IMR-90 (cell line): ENCODE results near the gene CDYL2. TPM values are rescaled to one million over a fixed set of nuclear protein-coding genes. Genes with fewer than 3 reads are reported as not detected.

Experiments
- ATAC-seq: fragments of 200-7000 bp; cut with Tn5 transposase; 2 replicates; pipeline ENCODE4 v1.9.1; 2020; ENCODE audit warnings: low read depth, mild to moderate bottlenecking, moderate library complexity
- BruUV-seq: library from RNA; stranded (reverse); fragments of 400-500 nt; replicated peaks from 2 replicates; lab custom pipeline; 2021; lab: Mats Ljungman, UMichigan
- CTCF ChIA-PET: fragments of 300-600 bp; formaldehyde crosslinking; extraction: SDS; loops from one replicate; lab custom pipeline; 2021; ENCODE audit warnings: antibody characterized with exemption; lab: Yijun Ruan, JAX
- POLR2A ChIA-PET: fragments of 300-600 bp; sonication (Branson Sonifier 250); formaldehyde crosslinking; loops from one replicate; lab custom pipeline; 2022; ENCODE audit warnings: antibody characterized with exemption; ENCODE audit not compliant: unreplicated experiment; lab: Charles Lee
- DNase-seq: peaks from one replicate; pipeline ENCODE4 v3.0.0; 2013
- H2AFZ ChIP-seq: replicated peaks from 2 replicates; pipeline ENCODE3; 2013; ENCODE audit warnings: low read length, mild to moderate bottlenecking; ENCODE audit not compliant: poor library complexity
- H2AK5ac ChIP-seq: 2 replicates; pipeline ENCODE4 v1.6.1; 2013; ENCODE audit warnings: low read depth, low read length, inconsistent platforms
- H2AK9ac ChIP-seq: replicated peaks from 2 replicates; pipeline ENCODE3; 2013; ENCODE audit warnings: mild to moderate bottlenecking, low read depth, low read length, moderate library complexity; ENCODE audit not compliant: poor library complexity
- H2BK120ac ChIP-seq: 2 replicates; pipeline ENCODE4 v1.6.1; 2013; ENCODE audit warnings: low read depth, low read length, inconsistent platforms
- H2BK15ac ChIP-seq: 3 replicates; pipeline ENCODE4 v1.6.1; 2013; ENCODE audit warnings: low read depth, low read length, inconsistent platforms
- H2BK20ac ChIP-seq: 2 replicates; pipeline ENCODE4 v1.6.1; 2013; ENCODE audit warnings: low read depth, mild to moderate bottlenecking, inconsistent platforms, low read length, moderate library complexity
- H2BK5ac ChIP-seq: 2 replicates; pipeline ENCODE4 v1.6.1; 2013; ENCODE audit warnings: mild to moderate bottlenecking, low read depth, low read length, inconsistent platforms; ENCODE audit not compliant: poor library complexity, severe bottlenecking
- H3K14ac ChIP-seq: replicated peaks from 2 replicates; pipeline ENCODE4 v1.6.1; 2013; ENCODE audit warnings: low read depth, low read length, inconsistent platforms
- H3K18ac ChIP-seq: 2 replicates; pipeline ENCODE4 v1.6.1; 2013; ENCODE audit warnings: low read depth, low read length, control low read depth
- H3K23ac ChIP-seq: 2 replicates; pipeline ENCODE4 v1.6.1; 2013; ENCODE audit warnings: low read depth, low read length, inconsistent platforms
- H3K27ac ChIP-seq: 2 replicates; pipeline ENCODE4 v1.5.1; 2013; ENCODE audit warnings: mild to moderate bottlenecking, control low read depth, low read length; ENCODE audit not compliant: insufficient read depth
- H3K27me3 ChIP-seq: 2 replicates; pipeline ENCODE4 v1.6.1; 2013; ENCODE audit warnings: low read length; ENCODE audit not compliant: control insufficient read depth, insufficient read depth
- H3K36me3 ChIP-seq: 2 replicates; pipeline ENCODE4 v1.6.1; 2013; ENCODE audit warnings: low read length, mixed read lengths; ENCODE audit not compliant: control insufficient read depth, insufficient read depth
- H3K4ac ChIP-seq: 2 replicates; pipeline ENCODE4 v1.6.1; 2013; ENCODE audit warnings: low read depth, low read length, inconsistent platforms
- H3K4me1 ChIP-seq: 2 replicates; pipeline ENCODE4 v1.6.1; 2013; ENCODE audit warnings: low read length, mixed read lengths; ENCODE audit not compliant: control insufficient read depth, insufficient read depth
- H3K4me2 ChIP-seq: 2 replicates; pipeline ENCODE4 v1.6.1; 2013; ENCODE audit warnings: low read depth, mild to moderate bottlenecking, control low read depth, low read length, moderate library complexity
- H3K4me3 ChIP-seq: 2 replicates; pipeline ENCODE4 v1.5.1; 2013; ENCODE audit warnings: low read depth, mild to moderate bottlenecking, control low read depth, low read length, moderate library complexity; ENCODE audit not compliant: insufficient read depth
- H3K56ac ChIP-seq: 2 replicates; pipeline ENCODE4 v1.6.1; 2013; ENCODE audit warnings: low read length, inconsistent platforms; ENCODE audit not compliant: insufficient read depth; ENCODE audit errors: extremely low read depth
- H3K79me1 ChIP-seq, 2 experiments: 2 replicates each; pipeline ENCODE4 v1.6.1; 2013; ENCODE audit warnings: low read length in 2 of 2, inconsistent platforms in 1 of 2, low read depth in 1 of 2
- H3K9ac ChIP-seq: 2 replicates; pipeline ENCODE4 v1.6.1; 2013; ENCODE audit warnings: low read depth, low read length, control low read depth
- H3K9me1 ChIP-seq: 2 replicates; pipeline ENCODE4 v1.6.1; 2013; ENCODE audit warnings: low read length, inconsistent platforms; ENCODE audit not compliant: insufficient read depth
- H3K9me3 ChIP-seq: 2 replicates; pipeline ENCODE4 v1.6.1; 2013; ENCODE audit warnings: low read length; ENCODE audit not compliant: control insufficient read depth, insufficient read depth
- H4K20me1 ChIP-seq: 2 replicates; pipeline ENCODE4 v1.6.1; 2013; ENCODE audit warnings: low read length, inconsistent platforms; ENCODE audit not compliant: insufficient read depth
- H4K5ac ChIP-seq: 2 replicates; pipeline ENCODE4 v1.6.1; 2013; ENCODE audit warnings: mild to moderate bottlenecking, low read depth, low read length, control low read depth
- H4K8ac ChIP-seq, 2 experiments: 2 replicates each; pipeline ENCODE4 v1.6.1; 2013; ENCODE audit warnings: low read depth in 2 of 2, low read length in 2 of 2, control low read depth in 1 of 2, inconsistent platforms in 1 of 2
- H4K91ac ChIP-seq: 2 replicates; pipeline ENCODE4 v1.6.1; 2013; ENCODE audit warnings: low read depth, low read length, inconsistent platforms; ENCODE audit not compliant: insufficient read depth
- CTCF ChIP-seq: conservative IDR thresholded peaks from 2 replicates; pipeline ENCODE4 v1.5.1; 2012; ENCODE audit warnings: mild to moderate bottlenecking, low read depth, low read length, improper control_type of control experiment
- FOS ChIP-seq: fragments of 150-350 bp; IDR thresholded peaks from 2 replicates; pipeline ENCODE4 v1.6.1; 2016; ENCODE audit warnings: low read depth, low read length
- MAZ ChIP-seq: IDR thresholded peaks from 2 replicates; pipeline ENCODE4 v1.6.1; 2012; ENCODE audit warnings: low read depth, mild to moderate bottlenecking, low read length, improper control_type of control experiment, moderate library complexity, borderline replicate concordance
- USF2 ChIP-seq: fragments of 150-350 bp; IDR thresholded peaks from 2 replicates; pipeline ENCODE4 v1.6.1; 2017; ENCODE audit warnings: mild to moderate bottlenecking, antibody characterized with exemption, low read length, low read depth
- WGBS, 2 experiments: methylation state at CpG; one replicate each; pipeline versions ENCODE4 v1.1.5 to v1.1.7; 2013; ENCODE audit warnings: missing lambda C conversion rate in 2 of 2; ENCODE audit not compliant: insufficient read length in 1 of 2; ENCODE audit errors: extremely low coverage in 2 of 2; 5-methylcytosine and 5-hydroxymethylcytosine counted together
- dilution Hi-C: fragments of 300-500 bp; cut with HindIII; formaldehyde crosslinking; loops from one replicate; pipeline ENCODE4 v1.14.3; 2018; ENCODE audit warnings: low sequenced_read_pairs; ENCODE audit not compliant: unreplicated experiment
- in situ Hi-C: fragments of 300-500 bp; cut with MboI; formaldehyde crosslinking; loops from 3 replicates; pipeline ENCODE4 v1.14.3; 2019; ENCODE audit warnings: low sequenced_read_pairs, inconsistent platforms, mixed read lengths
- intact Hi-C: fragments of 100-400 bp; cut with micrococcal nuclease; formaldehyde crosslinking; loops from 2 replicates; pipeline ENCODE4 v1.10.0; 2022
- polyA plus RNA-seq, 3 experiments: library from polyadenylated mRNA; depleted of rRNA; stranded (reverse); fragments of >200 nt; gene quantifications; 2 replicates each; pipeline ENCODE4 v1.2.3, GENCODE V29; 2012; ENCODE audit warnings: low replicate concordance in 1 of 3
- total RNA-seq: library from RNA; depleted of rRNA; stranded (reverse); fragments of >200 nt; gene quantifications from 2 replicates; pipeline ENCODE4 v1.2.3, GENCODE V29; 2012

Gene CDYL2
- total and polyA plus RNA-seq, 2 of the 4 experiments (the other 2 are of a cell fraction): 1.2 to 3.9 TPM

GRCh38 chr16:80614908-80615671 lies 189.3 kb downstream of the CDYL2 start:
- no peaks in the 10 kb centered on the region; the same call in 1 of the 2 replicates for H3K4me1 ChIP-seq
- no peaks in the 10 kb centered on the region for H4K20me1 ChIP-seq
- H3K23ac ChIP-seq: no peak overlapping the region
- H3K36me3 ChIP-seq: no peaks in the 10 kb centered on the region
- TF ChIP-seq MAZ (no peak), FOS (0 out of 2 replicates have a peak, but pooled peaks have one; percentile 23), CTCF (peak; percentile 16; the same call in 1 of the 2 replicates), USF2 (no peak)
- H4K5ac ChIP-seq: no peak overlapping the region
- H2AFZ ChIP-seq: no peak overlapping the region
- BruUV-seq: no TSS peak
- H2BK15ac ChIP-seq: no peak overlapping the region
- H2BK120ac ChIP-seq: peak overlapping the region; percentile 44
- no peak overlapping the region; the same call in 1 of the 2 replicates for H3K56ac ChIP-seq
- peak overlapping the region; percentile 62; the same call in 1 of the 2 replicates for H4K91ac ChIP-seq
- H3K4me2 ChIP-seq: no peak overlapping the region
- peak overlapping the region in 1 of 2 experiments; percentile 64; a peak in 1 of 4 replicates for H4K8ac ChIP-seq
- H3K27ac ChIP-seq: no peak overlapping the region
- CTCF ChIA-PET: no interaction called here
- H3K27me3 ChIP-seq: no peaks in the 10 kb centered on the region
- H2AK5ac ChIP-seq: peak overlapping the region; percentile 15; the same call in 1 of the 2 replicates
- peak overlapping the region; percentile 27; the same call in 1 of the 2 replicates for H3K18ac ChIP-seq
- dilution Hi-C loops: no loop called here
- in situ Hi-C loops: no loop called here
- H2BK5ac ChIP-seq: no peak overlapping the region
- ATAC-seq (peak; percentile 77), DNase-seq (peak; percentile 86)
- intact Hi-C loops: no loop called here
- no peak overlapping the region for H3K4me3 ChIP-seq
- no peaks in the 10 kb centered on the region for H3K79me1 ChIP-seq
- peaks cover 3% of the 10 kb centered on the region; the same call in 1 of the 2 replicates for H3K9me1 ChIP-seq
- WGBS, 2 experiments: 71% methylated on average over 8 of the region's 12 CpGs; no CpG with 5 or more reads in 1 of the 2 experiments
- H3K9me3 ChIP-seq: peaks cover 10% of the 10 kb centered on the region
- POLR2A ChIA-PET: no interaction called here
- H2BK20ac ChIP-seq: peak overlapping the region; percentile 60; the same call in 1 of the 2 replicates
- peak overlapping the region; percentile 32 for H2AK9ac ChIP-seq
- H3K14ac ChIP-seq: no peak overlapping the region
- peak overlapping the region; percentile 38 for H3K4ac ChIP-seq
- H3K9ac ChIP-seq: no peak overlapping the region
